ENCODE measurements around the gene GRAP2. TPM values are rescaled to one million over a fixed set of nuclear protein-coding genes. Genes with fewer than 3 reads are reported as not detected.

GRAP2 gene
- total and polyA plus RNA-seq, 2 of the 13 experiments (the other 11 are each of a cell fraction or from before 2014, with no cell fraction given): 0.15 TPM; not detected in 1

GRCh38 chr22:39851606-39852315 is 49.1 kb upstream of the GRAP2 start:
- ATAC-seq (no peak), FAIRE-seq (no peak), DNase-seq (ENCODE audit: low spot score) (no peak)
- Histone ChIP-seq H4K20me1 (ENCODE audit: insufficient read depth, low read length) (no peaks in the 10 kb centered on the region), H3K9ac (ENCODE audit: insufficient read depth, low read depth, low read length) (no peak overlapping the region), H3K27me3 (ENCODE audit: control insufficient read depth in 1 of 2, insufficient read depth in 2 of 2, low read length in 2 of 2) (no peaks in the 10 kb centered on the region; a peak in 1 of 5 replicates), H2AFZ (ENCODE audit: low read length) (no peak overlapping the region), H3K79me2 (ENCODE audit: insufficient read depth, low read length) (no peaks in the 10 kb centered on the region), H3K4me2 (ENCODE audit: low read depth, low read length) (no peak overlapping the region), H3K36me3 (replicated peaks in 1 of 2; ENCODE audit: control insufficient read depth in 1 of 2, insufficient read depth in 2 of 2, low read length in 2 of 2) (no peaks in the 10 kb centered on the region), H3K4me3 (replicated peaks in 1 of 3; ENCODE audit: insufficient read depth in 1 of 3, low read depth in 2 of 3, low read length in 3 of 3) (no peak overlapping the region), H3K4me1 (ENCODE audit: insufficient read depth, low read length) (no peaks in the 10 kb centered on the region), H3K27ac (ENCODE audit: extremely low read length, insufficient read depth, low read length) (no peak overlapping the region), H3K9me3 (ENCODE audit: low read length) (no peaks in the 10 kb centered on the region)
- intact Hi-C loops (cut with micrococcal nuclease; ENCODE audit: unreplicated experiment) (no loop called here), in situ Hi-C loops (cut with HindIII; ENCODE audit: extremely low pct_ligation_motif_present, low pct_unique_long_range_greater_than_20kb) (no loop called here)
- WGBS (ENCODE audit: low lambda C conversion rate): 32% methylated on average over 4 of the region's 4 CpGs
- no TSS peak for BruUV-seq (replicated peaks)
- POLR2A ChIA-PET: no interaction called here
- CTCF ChIA-PET (ENCODE audit: low intra/inter-chr PET ratio, low total read pairs): no interaction called here
- TF ChIP-seq PAF1 (CRISPR knock-in tag; IDR thresholded peaks at IDR 0.05) (no peak), ZNF615 (CRISPR knock-in tag; IDR thresholded peaks at IDR 0.05; ENCODE audit: borderline replicate concordance) (no peak), ZNF609 (CRISPR knock-in tag; IDR thresholded peaks at IDR 0.05; ENCODE audit: borderline replicate concordance) (no peak), ONECUT2 (CRISPR knock-in tag; IDR thresholded peaks at IDR 0.05) (no peak)

Measured in HepG2 (cell line).